ENCODE results near the gene PRRX2.

DNA sequence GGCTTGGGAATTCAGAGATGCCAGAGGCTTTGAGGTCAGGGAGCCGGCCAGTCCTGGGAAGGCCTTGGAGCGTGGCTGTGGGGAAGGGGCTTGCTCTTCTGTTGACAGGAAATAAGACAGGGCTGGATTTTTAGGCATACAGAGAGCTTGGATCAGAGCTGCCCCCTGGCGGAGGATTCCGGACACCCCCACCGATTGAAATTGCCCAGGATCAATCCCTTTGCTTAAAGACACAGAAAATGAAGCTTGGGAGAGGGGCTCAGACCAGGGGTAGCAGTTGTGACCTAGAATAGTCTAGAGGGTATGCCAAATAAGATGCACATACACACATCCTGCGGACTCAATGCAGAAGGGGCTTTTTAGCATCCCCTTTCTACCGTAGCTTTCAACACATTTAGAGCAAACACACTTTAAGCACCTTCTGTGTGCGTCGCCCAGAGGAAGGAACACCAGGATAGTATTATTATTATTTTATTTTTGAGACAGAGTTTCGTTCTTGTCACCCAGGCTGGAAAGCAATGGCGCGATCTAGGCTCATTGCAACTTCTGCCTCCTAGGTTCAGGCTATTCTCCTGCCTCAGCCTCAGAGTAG, 41.2 kb upstream of the PRRX2 start:
- TF ChIP-seq, protein P1, sequence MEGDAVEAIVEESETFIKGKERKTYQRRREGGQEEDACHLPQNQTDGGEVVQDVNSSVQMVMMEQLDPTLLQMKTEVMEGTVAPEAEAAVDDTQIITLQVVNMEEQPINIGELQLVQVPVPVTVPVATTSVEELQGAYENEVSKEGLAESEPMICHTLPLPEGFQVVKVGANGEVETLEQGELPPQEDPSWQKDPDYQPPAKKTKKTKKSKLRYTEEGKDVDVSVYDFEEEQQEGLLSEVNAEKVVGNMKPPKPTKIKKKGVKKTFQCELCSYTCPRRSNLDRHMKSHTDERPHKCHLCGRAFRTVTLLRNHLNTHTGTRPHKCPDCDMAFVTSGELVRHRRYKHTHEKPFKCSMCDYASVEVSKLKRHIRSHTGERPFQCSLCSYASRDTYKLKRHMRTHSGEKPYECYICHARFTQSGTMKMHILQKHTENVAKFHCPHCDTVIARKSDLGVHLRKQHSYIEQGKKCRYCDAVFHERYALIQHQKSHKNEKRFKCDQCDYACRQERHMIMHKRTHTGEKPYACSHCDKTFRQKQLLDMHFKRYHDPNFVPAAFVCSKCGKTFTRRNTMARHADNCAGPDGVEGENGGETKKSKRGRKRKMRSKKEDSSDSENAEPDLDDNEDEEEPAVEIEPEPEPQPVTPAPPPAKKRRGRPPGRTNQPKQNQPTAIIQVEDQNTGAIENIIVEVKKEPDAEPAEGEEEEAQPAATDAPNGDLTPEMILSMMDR (IDR thresholded peaks at IDR 0.05), result peak; percentile 44 to 64 (median 58)
- TF ChIP-seq POLR2AphosphoS5 (IDR thresholded peaks at IDR 0.05) (no peak), EP300 (IDR thresholded peaks at IDR 0.05) (no peak)

Measured in upper lobe of left lung (tissue), 4 donors.